GM20000 (cell line): ENCODE results near the gene KCNQ4.

Source experiments
- DNase-seq: peaks from one replicate; pipeline ENCODE4 v3.0.0; 2012; ENCODE audit warnings: low spot score
- CTCF ChIP-seq: IDR thresholded peaks from 2 replicates; pipeline ENCODE4 v1.5.1; 2012; ENCODE audit warnings: mild to moderate bottlenecking, control low read depth; ENCODE audit errors: extremely low read depth, missing control alignments

KCNQ4 gene

DNA sequence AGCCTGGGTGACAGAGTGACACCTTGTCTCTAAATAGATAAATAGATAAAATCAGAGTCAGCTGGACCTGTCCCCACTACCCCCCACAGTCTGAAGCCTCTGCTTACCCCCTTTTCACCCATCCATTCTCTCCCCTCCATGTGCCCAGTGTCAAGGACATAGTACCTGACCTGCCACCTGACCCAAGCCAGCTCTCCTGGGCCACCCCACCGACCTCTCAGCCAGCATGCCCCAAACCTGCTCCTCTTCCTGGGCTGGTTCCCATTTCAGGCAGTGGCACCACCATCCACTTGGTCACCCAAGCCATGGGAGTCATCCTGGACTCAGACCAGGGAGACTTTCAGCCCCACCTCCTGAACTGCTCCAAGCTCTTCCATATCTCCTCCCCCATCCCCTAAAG, 50.4 kb downstream of the KCNQ4 start:
- DNase-seq, result no peak
- no peak for TF ChIP-seq CTCF

DNA sequence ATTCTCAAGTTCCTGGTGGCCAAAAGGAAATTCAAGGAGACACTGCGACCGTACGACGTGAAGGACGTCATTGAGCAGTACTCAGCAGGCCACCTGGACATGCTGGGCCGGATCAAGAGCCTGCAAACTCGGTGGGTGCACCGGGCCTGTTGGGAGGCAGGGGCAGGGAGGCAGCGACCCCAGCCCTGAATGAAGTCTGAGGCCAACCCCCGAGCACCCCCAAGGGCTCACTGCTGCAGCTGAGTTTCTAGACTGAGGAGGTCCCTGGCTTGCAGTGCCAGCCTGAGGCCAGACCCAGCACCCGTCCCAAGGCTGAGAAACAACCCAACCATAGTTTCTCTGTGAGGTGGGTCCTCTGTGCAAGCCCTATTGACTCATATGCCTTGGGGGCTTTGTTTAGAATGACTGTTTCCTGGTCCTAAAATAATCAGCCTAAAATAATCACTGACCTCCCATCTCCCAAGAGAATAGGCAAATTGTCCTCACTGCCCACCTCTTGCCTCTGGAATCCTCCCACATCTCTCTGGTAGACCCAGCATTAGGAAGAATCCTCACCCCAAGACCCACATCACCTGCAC, 51.5 kb downstream of the KCNQ4 start:
- no peak for DNase-seq
- TF ChIP-seq CTCF, result no peak

DNA sequence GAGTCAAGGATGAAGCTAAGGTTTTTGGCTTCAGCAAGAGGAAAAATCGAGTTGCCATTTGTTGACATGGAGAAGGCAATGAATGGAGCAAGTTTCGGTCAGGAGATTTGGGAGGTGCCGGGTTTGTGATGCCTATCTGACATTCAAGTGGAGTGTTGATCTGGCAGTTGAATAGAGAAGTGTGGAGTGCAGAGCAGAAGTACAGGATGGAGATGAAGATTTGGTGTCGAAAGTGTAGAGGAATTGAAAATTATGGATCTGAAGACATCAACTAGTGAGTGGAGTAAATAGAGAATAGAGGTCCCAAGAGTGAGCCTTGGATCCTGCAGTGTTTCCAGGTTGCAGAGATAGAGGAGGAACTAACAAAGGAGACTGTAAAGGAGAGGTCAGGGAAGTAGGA, 52.7 kb downstream of the KCNQ4 start:
- no peak for DNase-seq
- TF ChIP-seq CTCF, result no peak

- no peak for DNase-seq
- no peak for TF ChIP-seq CTCF
These were observed 54.0 kb downstream of the KCNQ4 start for GRCh38 chr1:40837601-40838000.

DNA sequence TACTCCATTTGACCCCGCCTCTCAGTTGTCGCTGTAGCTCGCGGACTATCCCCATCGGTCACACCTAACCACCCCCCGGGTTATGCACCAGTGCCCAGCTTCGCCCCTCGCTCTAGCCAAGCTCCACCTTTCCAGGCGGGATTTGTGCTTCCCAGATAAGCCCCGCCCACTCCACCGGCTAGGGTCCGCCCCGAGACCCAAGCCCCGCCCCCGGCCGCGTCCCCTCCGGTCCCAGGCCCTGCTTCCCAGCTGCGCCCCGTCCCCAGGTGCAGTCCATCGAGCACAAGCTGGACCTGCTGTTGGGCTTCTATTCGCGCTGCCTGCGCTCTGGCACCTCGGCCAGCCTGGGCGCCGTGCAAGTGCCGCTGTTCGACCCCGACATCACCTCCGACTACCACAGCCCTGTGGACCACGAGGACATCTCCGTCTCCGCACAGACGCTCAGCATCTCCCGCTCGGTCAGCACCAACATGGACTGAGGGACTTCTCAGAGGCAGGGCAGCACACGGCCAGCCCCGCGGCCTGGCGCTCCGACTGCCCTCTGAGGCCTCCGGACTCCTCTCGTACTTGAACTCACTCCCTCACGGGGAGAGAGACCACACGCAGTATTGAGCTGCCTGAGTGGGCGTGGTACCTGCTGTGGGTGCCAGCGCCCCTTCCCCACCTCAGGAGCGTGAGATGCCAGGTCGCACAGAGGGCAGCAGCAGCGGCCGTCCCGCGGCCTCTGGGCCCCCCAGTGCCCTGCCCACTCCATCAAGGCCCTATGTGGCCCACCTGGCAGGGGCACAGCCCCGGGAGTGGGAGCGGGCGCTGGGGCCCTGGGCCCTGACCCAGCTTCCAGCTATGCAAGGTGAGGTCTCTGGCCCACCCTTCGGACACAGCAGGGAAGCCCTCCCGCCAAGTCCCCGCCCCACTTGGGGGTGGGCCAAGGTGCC, 54.7 kb downstream of the KCNQ4 start:
- no peak for TF ChIP-seq CTCF
- DNase-seq, result no peak

- TF ChIP-seq CTCF, result no peak
- no peak for DNase-seq
These were observed 55.7 kb downstream of the KCNQ4 start for GRCh38 chr1:40838980-40839942.
